GM21390 (cell line): Measurements from ENCODE around the gene F8.
A peak's percentile ranks its signal among the peaks of the same experiment; 100 is the strongest.

Source experiments
- ATAC-seq: cut with Tn5 transposase; IDR thresholded peaks from one replicate; pipeline ENCODE4 v1.9.1; 2021; ENCODE audit not compliant: unreplicated experiment

F8 gene

GRCh38 chrX:155022585-155022984 is at the start of gene F8:
Gene F8, minus strand, starts transcription at chrX:155022723. Its CDS starts 171 bp downstream, at chrX:155022552.
- no peak for ATAC-seq

GRCh38 chrX:155071694-155072280 is 49.3 kb upstream of the F8 start:
- ATAC-seq: peak; percentile 17

DNA sequence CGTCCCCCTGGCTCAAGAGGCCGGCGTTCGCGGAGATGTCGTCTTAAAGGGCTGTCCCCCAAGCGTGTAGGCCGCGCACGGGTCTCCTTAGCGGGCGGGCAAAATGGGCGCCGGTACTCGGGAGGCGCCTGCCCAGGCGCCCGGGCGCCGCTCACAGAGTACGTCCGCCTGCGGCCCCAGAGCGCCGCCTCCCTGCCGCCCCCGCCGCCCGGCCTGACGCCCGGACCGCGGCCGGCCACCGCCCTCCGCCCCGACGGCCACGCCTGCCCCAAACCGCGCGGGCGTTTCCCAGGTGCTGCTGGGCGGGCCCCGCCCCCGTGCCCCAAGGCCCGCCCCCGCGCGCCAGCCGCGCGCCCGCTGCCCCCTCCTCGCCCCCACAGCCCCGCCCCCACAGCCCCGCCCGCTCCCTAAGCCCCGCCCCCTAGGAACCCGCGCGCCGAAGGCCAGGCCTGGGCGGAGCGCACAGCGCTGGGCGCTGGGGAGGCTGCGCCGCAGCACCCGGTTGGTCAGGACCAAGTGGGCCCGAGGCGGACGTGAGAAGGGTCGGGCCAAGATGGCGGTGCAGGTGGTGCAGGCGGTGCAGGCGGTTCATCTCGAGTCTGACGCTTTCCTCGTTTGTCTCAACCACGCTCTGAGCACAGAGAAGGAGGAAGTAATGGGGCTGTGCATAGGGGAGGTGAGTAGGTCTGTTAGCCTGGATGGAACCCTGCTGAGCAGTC is 48.6 kb upstream of the F8 start, which contains the start of the genes BRCC3, CMC4 and MTCP1:
Gene BRCC3, plus strand, starts transcription at position 534 of the 719 bp plus-strand sequence. Its CDS starts 20 bp downstream, at position 554.
Gene CMC4, minus strand, starts transcription at position 162 of the 719 bp plus-strand sequence. CDS start 7,113 bp downstream, outside the sequence.
Gene MTCP1, minus strand, starts transcription at position 162 of the 719 bp plus-strand sequence. CDS start 5,126 bp downstream, outside the sequence.
- peak; percentile 87 for ATAC-seq

DNA sequence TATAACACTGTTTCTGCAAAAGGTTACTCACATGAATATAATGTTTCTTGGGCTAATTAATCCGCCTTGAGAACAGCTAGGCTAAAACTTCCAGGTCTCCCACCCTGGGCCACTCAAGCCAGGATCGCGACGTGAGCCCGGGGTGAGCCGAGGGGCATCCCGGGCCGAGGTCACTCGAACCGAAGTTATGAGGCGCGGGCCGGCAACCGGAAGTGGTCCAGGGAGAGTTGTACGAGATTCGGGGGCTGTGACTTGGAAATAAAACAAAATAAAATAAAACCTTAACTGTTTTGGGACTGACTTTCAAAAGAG is 48.1 kb upstream of the F8 start:
- ATAC-seq: peak; percentile 27

DNA sequence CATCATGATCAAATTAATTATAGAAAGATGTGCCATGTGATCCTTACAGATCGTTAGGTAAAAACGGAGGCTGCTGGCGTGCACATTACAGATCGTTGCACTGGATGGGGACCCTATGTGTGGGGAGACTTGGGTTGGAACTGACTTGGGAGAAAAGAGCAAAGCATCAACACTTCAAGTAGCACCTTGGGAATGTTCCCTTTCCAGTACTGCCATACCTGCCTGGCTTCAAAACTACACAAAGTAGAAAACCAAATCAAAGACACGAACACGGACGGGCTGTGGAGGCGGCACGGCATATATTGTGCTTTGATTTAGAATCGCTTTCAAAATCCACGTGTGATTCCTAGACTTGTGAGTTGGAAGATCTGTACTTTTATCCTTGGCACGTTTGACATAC is 47.5 kb upstream of the F8 start:
- ATAC-seq: no peak

- ATAC-seq: no peak
Observed at GRCh38 chrX:155069414-155069813, 46.9 kb upstream of the F8 start.

GRCh38 chrX:155068165-155068564 is 45.6 kb upstream of the F8 start:
- no peak for ATAC-seq

DNA sequence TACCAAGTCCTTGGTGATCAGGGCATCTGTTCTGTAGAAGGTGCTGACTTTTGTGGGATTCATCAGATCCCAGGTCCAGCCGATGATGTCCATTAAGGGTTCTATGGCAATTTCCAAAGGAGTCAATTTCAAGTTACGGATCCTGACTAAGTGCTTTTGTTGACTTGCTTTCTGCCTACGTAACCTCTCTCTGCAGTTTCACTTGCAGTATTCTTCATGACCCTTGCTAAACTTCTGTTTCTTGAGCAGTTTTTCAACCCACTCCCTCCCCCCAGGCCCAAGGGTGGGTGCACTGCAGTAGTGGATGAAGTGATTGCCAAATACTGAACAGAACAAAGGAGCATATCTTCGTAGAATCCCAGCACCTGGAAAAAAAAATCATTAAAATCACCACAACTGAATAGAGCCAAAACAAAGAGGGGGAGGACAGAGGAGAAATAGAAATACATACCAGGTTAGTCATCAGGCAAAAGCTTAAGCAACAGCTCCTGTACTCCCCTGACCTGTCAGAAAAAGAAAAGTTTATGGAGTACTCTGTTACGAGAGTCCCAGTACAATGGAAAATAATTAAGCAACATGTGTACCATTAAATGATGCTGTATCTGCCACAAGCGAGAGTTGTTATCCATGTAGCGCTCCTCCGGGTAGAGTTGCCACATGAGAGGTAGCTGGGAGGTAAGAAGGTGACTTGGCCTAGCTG is 42.7 kb upstream of the F8 start:
- no peak for ATAC-seq

DNA sequence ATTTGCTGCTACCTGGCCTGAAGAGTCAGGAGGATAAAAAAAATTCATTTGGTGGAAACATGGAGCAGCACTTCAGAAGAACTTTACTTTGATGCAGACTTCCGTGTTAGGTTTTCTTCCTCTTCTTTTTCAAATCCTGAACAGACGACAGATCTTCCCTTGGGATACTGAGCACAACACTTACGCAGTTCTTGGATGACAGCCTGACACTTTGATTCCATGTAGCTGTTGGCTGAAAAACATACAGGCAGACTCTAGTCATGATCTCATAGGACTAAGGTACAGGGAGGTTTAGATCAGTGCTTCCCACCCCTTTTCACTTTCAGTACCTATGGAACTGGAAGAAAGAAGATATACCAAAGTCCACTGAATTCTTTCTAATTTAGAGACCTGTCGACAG is 39.2 kb upstream of the F8 start:
- no peak for ATAC-seq

- ATAC-seq: peak; percentile 72
Observed at GRCh38 chrX:155056877-155057792, 34.6 kb upstream of the F8 start.

- ATAC-seq: no peak
Observed at GRCh38 chrX:155056471-155056870, 33.9 kb upstream of the F8 start.

GRCh38 chrX:155055494-155055893 is 33.0 kb upstream of the F8 start:
- no peak for ATAC-seq

GRCh38 chrX:155054255-155054654 is 31.7 kb upstream of the F8 start:
- ATAC-seq: no peak

DNA sequence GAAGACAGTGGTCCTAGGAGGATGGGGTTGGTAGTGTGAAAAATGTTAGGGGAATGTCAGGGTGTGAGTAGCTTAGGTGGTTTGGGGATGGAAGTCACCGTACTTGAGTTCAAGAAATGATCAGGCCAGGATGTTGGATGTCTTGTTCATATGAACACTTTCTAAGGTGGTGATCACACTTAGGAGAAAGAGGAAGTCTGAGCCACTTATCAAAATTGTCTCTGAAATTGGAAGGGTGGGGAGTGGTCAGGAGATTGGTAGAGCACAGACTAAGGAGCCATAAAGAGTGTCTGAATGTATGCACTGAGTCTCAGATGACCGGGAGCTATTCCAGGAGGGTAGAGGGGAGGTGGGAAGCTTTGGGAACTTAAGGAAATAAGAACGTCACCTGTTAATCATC is 31.1 kb upstream of the F8 start:
- ATAC-seq: no peak

- no peak for ATAC-seq
Observed at GRCh38 chrX:155052738-155053498, 30.4 kb upstream of the F8 start.

GRCh38 chrX:155048977-155049619 is 26.6 kb upstream of the F8 start:
- ATAC-seq: no peak

GRCh38 chrX:155046811-155047528 is 24.4 kb upstream of the F8 start:
- ATAC-seq: no peak

- no peak for ATAC-seq
Observed at GRCh38 chrX:155046129-155046810, 23.7 kb upstream of the F8 start.
